GM12873 (cell line): ENCODE data around the gene EFCAB8.
A peak's percentile ranks its signal among the peaks of the same experiment; 100 is the strongest.

Source experiments
- CTCF ChIP-seq: IDR thresholded peaks from 2 replicates; pipeline ENCODE4 v1.5.1; 2012; ENCODE audit warnings: low read depth, mild to moderate bottlenecking, moderate library complexity, low read length, control low read depth; ENCODE audit not compliant: insufficient read depth; ENCODE audit errors: missing control alignments

The EFCAB8 gene

GRCh38 chr20:32999603-33000250 is 141.0 kb downstream of the EFCAB8 start:
- no peak for TF ChIP-seq CTCF

DNA sequence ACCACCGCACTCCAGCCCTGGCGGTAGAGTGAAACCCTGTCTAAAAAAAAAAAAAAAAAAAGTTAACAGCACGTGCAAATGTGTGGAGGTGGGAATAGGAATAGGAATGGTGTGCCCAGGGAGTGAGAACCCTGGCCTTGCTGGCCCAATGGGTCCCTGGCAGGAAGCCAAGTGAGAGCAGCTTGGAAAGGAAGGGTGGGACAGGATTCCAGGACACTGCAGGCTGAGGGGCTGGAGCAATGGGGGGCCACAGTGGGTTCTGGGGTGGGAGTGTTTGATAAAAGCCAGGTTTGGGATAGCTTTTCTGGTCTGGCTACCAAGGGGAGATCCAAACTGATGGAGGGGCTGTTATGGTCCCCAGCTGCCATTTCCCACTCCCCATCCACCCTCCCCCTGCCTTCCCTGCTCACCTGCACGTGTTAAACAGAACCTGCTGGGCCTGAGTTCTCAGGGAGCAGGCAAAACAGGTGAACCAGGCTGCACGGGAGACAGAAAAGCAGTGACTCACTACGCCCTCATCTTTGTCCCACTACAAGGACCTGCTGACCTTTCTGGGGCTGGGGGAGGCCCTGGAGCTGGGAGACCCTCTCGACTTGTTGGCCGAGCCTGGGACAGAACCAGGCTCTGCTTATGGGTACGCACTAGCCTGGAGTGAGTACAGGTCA is 142.2 kb downstream of the EFCAB8 start:
- no peak for TF ChIP-seq CTCF

- TF ChIP-seq CTCF = no peak
These were observed 143.5 kb downstream of the EFCAB8 start for GRCh38 chr20:33002087-33002808.

DNA sequence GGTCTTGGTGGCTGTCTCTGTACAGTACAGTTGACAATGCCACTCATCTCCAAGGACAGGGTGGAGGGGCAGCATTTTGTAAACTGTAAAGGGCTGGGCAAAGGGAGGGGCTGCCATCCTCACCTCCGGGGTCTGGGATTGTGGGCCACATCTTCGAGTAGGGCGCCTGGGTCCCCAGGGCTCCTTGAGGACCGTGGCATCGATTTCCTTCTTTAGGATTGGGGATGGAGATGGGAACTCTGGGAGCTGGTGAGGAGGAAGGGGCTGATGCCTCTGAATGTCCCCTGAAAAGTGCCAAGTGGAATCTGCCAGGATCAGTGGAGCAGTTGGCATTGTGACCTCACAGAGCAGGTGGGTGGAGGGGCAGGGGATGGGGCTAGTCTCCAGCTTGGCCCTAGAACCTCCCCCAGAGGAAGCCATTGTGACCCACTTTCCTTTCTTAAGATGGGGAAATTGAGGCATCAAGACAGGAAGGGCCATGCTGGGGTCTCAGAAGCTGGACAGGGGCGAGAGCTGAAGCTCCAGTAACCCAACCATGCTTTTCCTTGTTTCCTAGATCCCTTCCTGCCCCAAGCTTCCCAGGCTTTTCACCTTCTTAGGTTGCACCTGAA is 145.5 kb downstream of the EFCAB8 start, which contains the start of gene SUN5:
Gene SUN5 (minus strand): TSS at position 293 of the 611 bp plus-strand sequence. CDS start 93 bp downstream, at position 200.
- TF ChIP-seq CTCF = no peak

DNA sequence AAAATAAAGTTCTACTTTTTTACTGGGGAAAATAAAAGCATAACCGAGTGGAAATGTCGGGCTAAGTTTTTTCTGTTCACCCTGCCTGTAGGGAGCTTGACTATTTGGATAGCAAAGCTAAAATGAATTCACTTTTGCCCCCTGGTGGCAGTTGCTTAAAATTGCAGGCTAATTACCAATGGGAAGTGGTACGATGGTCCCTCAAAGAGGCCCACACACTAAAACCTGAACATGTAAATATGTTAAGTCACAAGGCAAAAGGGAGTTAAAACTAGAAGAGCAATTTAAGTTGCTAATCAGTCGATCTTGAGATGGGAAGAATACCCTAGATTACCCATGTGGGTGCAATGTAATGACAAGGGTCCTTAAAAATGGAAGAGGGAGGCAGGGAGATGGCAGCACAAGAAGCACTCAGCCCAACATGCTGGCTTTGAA is 146.4 kb downstream of the EFCAB8 start:
- peak; percentile 67 for TF ChIP-seq CTCF

DNA sequence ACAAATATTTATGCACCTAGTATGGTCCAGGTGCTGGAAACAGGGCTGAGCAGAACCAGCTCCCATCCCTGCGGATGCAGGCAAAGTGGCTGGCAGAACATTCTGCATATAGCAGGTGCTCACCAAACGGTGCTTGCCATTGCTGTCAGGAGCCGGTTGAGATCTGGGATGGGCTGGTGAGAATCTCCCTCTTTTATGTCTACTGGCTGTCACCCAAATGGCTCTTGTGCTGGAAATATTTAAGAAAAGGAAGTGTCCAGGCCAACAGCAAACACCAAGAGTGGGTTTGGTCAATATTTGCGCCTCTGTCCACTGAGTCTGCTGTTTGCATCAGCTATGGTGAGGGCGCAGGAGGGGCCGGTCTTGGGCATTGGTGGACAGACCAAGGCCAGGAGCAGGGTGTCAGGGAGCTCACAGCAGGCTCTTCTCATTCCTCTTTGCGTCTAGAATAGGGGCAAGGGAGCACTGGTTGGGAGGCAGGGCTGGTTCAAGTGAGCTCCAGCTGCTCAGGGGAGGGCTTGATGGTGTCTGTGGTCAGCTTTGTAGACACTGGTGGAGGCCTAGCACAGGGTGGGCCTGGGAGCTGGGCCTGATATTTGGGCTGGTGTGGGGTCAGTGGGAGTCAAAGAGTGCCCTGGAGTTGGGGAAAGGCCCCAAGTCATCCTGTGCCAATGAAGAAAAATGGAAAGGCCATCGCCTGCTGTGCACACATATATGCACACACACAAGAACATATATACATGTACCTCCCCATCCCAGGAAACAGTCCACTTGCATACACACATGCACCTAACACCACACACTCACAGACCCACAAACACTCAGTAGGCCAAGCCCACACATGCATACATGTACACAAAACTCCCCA is 147.4 kb downstream of the EFCAB8 start:
- no peak for TF ChIP-seq CTCF
